GM23338 (cell line): ENCODE data around the gene WNT11. TPM values are rescaled to one million over a fixed set of nuclear protein-coding genes. Genes with fewer than 3 reads are reported as not detected.

ENCODE experiments used
- ATAC-seq: fragments of 200-7000 bp; cut with Tn5 transposase; 3 replicates; pipeline ENCODE4 v1.9.1; 2020
- DNase-seq: peaks from one replicate; pipeline ENCODE4 v3.0.0-alpha.2; 2015; ENCODE audit warnings: low spot score
- H2AFZ ChIP-seq: fragments of 200-600 bp; sonication (generic); 2 replicates; pipeline ENCODE4 v1.8.0; 2016; ENCODE audit warnings: antibody characterized with exemption, mild to moderate bottlenecking, moderate library complexity
- H3F3A ChIP-seq: fragments of 200-600 bp; sonication (generic); replicated peaks from 2 replicates; pipeline ENCODE4 v1.8.0; 2017; ENCODE audit warnings: antibody characterized with exemption, mixed run types, low read depth
- H3K27ac ChIP-seq: fragments of 200-600 bp; sonication (generic); 2 replicates; pipeline ENCODE4 v1.6.1; 2016; ENCODE audit warnings: low read depth
- H3K27me3 ChIP-seq: fragments of 200-600 bp; sonication (generic); 2 replicates; pipeline ENCODE4 v1.8.0; 2016; ENCODE audit warnings: mild to moderate bottlenecking, mixed run types, moderate library complexity; ENCODE audit not compliant: insufficient read depth
- H3K36me3 ChIP-seq: fragments of 200-600 bp; sonication (generic); 2 replicates; pipeline ENCODE4 v1.8.0; 2016; ENCODE audit warnings: mild to moderate bottlenecking; ENCODE audit not compliant: insufficient read depth
- H3K4me1 ChIP-seq: fragments of 200-600 bp; sonication (generic); 2 replicates; pipeline ENCODE4 v1.8.0; 2016; ENCODE audit warnings: mild to moderate bottlenecking, moderate library complexity; ENCODE audit not compliant: insufficient read depth
- H3K4me2 ChIP-seq: fragments of 200-600 bp; sonication (generic); 2 replicates; pipeline ENCODE4 v1.7.1; 2017; ENCODE audit warnings: mixed run types
- H3K4me3 ChIP-seq: fragments of 200-600 bp; sonication (generic); 2 replicates; pipeline ENCODE4 v1.6.1; 2016; ENCODE audit warnings: mixed run types
- H3K79me2 ChIP-seq: fragments of 200-600 bp; sonication (generic); replicated peaks from 2 replicates; pipeline ENCODE4 v1.8.0; 2017; ENCODE audit warnings: mild to moderate bottlenecking; ENCODE audit not compliant: insufficient read depth
- H3K9me2 ChIP-seq: fragments of 200-600 bp; sonication (generic); 2 replicates; pipeline ENCODE4 v1.8.0; 2017; ENCODE audit not compliant: insufficient read depth
- H4K20me1 ChIP-seq: fragments of 200-600 bp; sonication (generic); replicated peaks from 2 replicates; pipeline ENCODE4 v1.8.0; 2017; ENCODE audit warnings: mild to moderate bottlenecking; ENCODE audit not compliant: insufficient read depth
- H3K27ac Mint-ChIP-seq: 2 replicates; pipeline ENCODE4 v1.8.0; 2020; ENCODE audit warnings: inconsistent platforms, mild to moderate bottlenecking, moderate library complexity, mixed read lengths
- H3K27me3 Mint-ChIP-seq: 3 replicates; pipeline ENCODE4 v1.8.0; 2022; ENCODE audit warnings: low read depth, mild to moderate bottlenecking, moderate library complexity, mixed read lengths, inconsistent platforms; ENCODE audit not compliant: insufficient read depth, poor library complexity
- H3K36me3 Mint-ChIP-seq: 3 replicates; pipeline ENCODE4 v1.8.0; 2021; ENCODE audit warnings: low read depth, mild to moderate bottlenecking, inconsistent platforms, moderate library complexity, mixed read lengths
- H3K4me1 Mint-ChIP-seq: 3 replicates; pipeline ENCODE4 v1.8.0; 2020; ENCODE audit warnings: mild to moderate bottlenecking, inconsistent platforms, mixed read lengths
- H3K4me3 Mint-ChIP-seq: 3 replicates; pipeline ENCODE4 v1.8.0; 2021; ENCODE audit warnings: moderate library complexity, mild to moderate bottlenecking, inconsistent platforms, mixed read lengths
- H3K9me3 Mint-ChIP-seq: 3 replicates; pipeline ENCODE4 v1.8.0; 2020; ENCODE audit warnings: moderate library complexity, mild to moderate bottlenecking, inconsistent platforms, mixed read lengths
- CTCF ChIP-seq, 2 experiments: fragments of 200-600 bp in 1 of 2; sonication (generic) in 1 of 2; conservative IDR thresholded peaks; 2 replicates each; pipeline versions ENCODE4 v1.5.1 to v1.6.1; 2016 to 2017; ENCODE audit warnings: antibody characterized with exemption in 2 of 2, low read depth in 2 of 2, mild to moderate bottlenecking in 2 of 2, moderate library complexity in 1 of 2
- JUNB ChIP-seq: IDR thresholded peaks from one replicate; pipeline ENCODE4 v1.6.1; 2016; ENCODE audit warnings: antibody characterized with exemption; ENCODE audit not compliant: unreplicated experiment
- NANOG ChIP-seq: IDR thresholded peaks from 2 replicates; pipeline ENCODE4 v1.6.1; 2016; ENCODE audit warnings: antibody characterized with exemption, borderline replicate concordance
- STAT1 ChIP-seq: IDR thresholded peaks from one replicate; pipeline ENCODE4 v1.6.1; 2016; ENCODE audit warnings: antibody characterized with exemption; ENCODE audit not compliant: unreplicated experiment
- ZNF462 ChIP-seq: fragments of 250-450 bp; sonication (Bioruptor Pico); IDR thresholded peaks from 2 replicates; pipeline ENCODE4 v1.5.0; 2020; ENCODE audit warnings: mild to moderate bottlenecking, moderate library complexity
- polyA plus RNA-seq: library from polyadenylated mRNA; unstranded; fragments of >200 nt; fragmentation: Nextera tagmentation; extraction: Ambion mirVana; gene quantifications from 2 replicates; pipeline ENCODE4 v1.2.1, GENCODE V29; 2016
- total RNA-seq: library from RNA; depleted of rRNA; stranded (reverse); fragments of >200 nt; shearing (Covaris generic); gene quantifications from 2 replicates; pipeline ENCODE4 v1.2.3, GENCODE V29; 2014

The WNT11 gene
- total and polyA plus RNA-seq, 2 experiments from 2014 or later: 0.44 to 0.56 TPM

GRCh38 chr11:76228875-76229149 lies 22.5 kb upstream of the WNT11 start (continued):
- no peak for TF ChIP-seq ZNF462
- no peak for TF ChIP-seq STAT1

- no peak for ATAC-seq
- Mint-ChIP-seq H3K4me3 (no peak overlapping the region), H3K36me3 (no peaks in the 10 kb centered on the region), H3K4me1 (no peaks in the 10 kb centered on the region), H3K27ac (no peak overlapping the region), H3K27me3 (peaks cover 3% of the 10 kb centered on the region), H3K9me3 (no peaks in the 10 kb centered on the region)
- no peak for TF ChIP-seq CTCF (conservative IDR thresholded peaks at IDR 0.05; ENCODE audit: low read depth in 2 of 2)
- no peak for TF ChIP-seq NANOG
- TF ChIP-seq JUNB: no peak
- H3K36me3 ChIP-seq: no peaks in the 10 kb centered on the region
- H3K4me2 ChIP-seq: no peak overlapping the region
- H3K27me3 ChIP-seq: no peaks in the 10 kb centered on the region
- H3K4me3 ChIP-seq: no peak overlapping the region
- H3K79me2 ChIP-seq: no peaks in the 10 kb centered on the region
- DNase-seq: no peak
- no peaks in the 10 kb centered on the region for H3K9me2 ChIP-seq
- H4K20me1 ChIP-seq: no peaks in the 10 kb centered on the region
- no peaks in the 10 kb centered on the region for H3K4me1 ChIP-seq
- no peak overlapping the region for H3K27ac ChIP-seq
- no peaks in the 10 kb centered on the region for H3F3A ChIP-seq
- no peak overlapping the region for H2AFZ ChIP-seq
Observed at GRCh38 chr11:76228071-76228874, 22.0 kb upstream of the WNT11 start.
